Measurements from ENCODE around the gene LMBR1. TPM values are rescaled to one million over a fixed set of nuclear protein-coding genes. Genes with fewer than 3 reads are reported as not detected.
"Not testable (repeated sequence)": the region's sequence is repeated elsewhere in the genome, so short reads cannot be mapped to it uniquely, and the experiment has no call there.

LMBR1 gene
- total and polyA plus RNA-seq, 2 of the 13 experiments (the other 11 are each of a cell fraction or from before 2014, with no cell fraction given), result 20.9 to 39.6 TPM

DNA sequence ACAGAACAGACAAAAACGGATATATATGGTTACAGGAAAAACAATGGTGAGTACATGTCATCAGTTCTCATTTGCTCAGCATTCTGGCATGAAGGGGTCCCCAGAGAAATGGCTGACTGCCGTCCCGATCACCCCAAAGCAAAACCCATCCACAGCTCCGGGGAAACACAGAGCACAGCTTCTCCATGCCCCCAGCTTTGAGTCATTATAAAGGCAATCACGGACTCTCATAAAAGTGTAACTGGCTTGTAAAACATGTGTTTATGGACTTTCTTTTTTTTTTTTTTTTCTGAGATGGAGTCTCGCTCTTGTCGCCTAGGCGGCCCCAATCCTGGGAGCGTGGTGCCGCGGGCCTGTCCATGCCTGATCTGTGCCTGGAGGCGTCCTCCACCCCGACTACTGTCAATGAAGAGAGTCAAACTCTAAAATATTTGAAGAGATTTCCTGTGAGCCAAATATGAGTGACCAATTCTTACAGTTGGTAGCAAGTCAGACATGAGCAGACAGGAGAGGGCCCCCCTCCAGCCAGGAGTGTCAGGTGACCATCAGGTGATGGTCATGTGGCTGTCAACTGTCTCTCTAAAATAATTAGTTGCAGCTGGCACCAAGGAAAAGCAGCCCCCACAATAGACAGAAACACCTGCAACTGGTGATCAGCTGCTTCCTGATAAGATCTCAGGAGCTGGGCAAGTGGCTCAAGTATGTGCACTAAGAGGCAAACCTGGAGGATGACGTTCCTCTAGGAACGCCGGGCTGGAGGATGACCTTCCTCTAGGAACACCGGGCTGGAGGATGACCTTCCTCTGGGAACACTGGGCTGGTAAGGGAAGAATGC lies 34.8 kb upstream of the LMBR1 start:
- no peak overlapping the region for H3K4me2 ChIP-seq (ENCODE audit: low read depth, low read length)
- ATAC-seq, result no peak
- CTCF ChIA-PET (ENCODE audit: low intra/inter-chr PET ratio, low total read pairs), result no interaction called here

DNA sequence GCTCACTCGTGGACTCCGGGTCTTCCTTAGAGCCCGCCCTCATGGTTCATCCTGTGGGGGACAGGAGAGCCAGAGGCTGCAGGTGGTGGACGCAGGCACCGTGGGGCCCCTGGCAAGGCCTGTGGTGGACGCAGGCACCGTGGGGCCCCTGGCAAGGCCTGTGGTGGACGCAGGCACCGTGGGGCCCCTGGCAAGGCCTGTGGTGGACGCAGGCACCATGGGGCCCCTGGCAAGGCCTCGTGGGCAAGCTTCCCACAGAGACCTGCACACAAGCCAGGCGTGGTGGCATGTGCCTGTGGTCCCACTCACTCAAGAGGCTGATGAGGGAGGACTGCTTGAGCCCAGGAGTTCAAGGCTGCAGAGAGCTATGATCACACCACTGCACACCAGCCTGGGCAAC lies 32.8 kb upstream of the LMBR1 start:
- in situ Hi-C loops (cut with HindIII; ENCODE audit: extremely low pct_ligation_motif_present, low pct_unique_long_range_greater_than_20kb); FAIRE-seq: not testable (repeated sequence)

More for the DNA sequence above, 34.8 kb upstream of the LMBR1 start:
- intact Hi-C loops (cut with micrococcal nuclease; ENCODE audit: unreplicated experiment), result no loop called here
- no peaks in the 10 kb centered on the region for H3K9me3 ChIP-seq (ENCODE audit: low read length)
- no peak overlapping the region for H3K9ac ChIP-seq (ENCODE audit: insufficient read depth, low read depth, low read length)
- peaks cover 0 to 33% of the 10 kb centered on the region in 2 experiments; a peak in 3 of 5 replicates for H3K27me3 ChIP-seq (ENCODE audit: control insufficient read depth in 1 of 2, insufficient read depth in 2 of 2, low read length in 2 of 2)
- H3K4me1 ChIP-seq (ENCODE audit: insufficient read depth, low read length), result peaks cover 6% of the 10 kb centered on the region
- H3K27ac ChIP-seq (ENCODE audit: extremely low read length, insufficient read depth, low read length), result no peak overlapping the region
- H4K20me1 ChIP-seq (ENCODE audit: insufficient read depth, low read length), result no peaks in the 10 kb centered on the region
- H3K4me3 ChIP-seq (replicated peaks in 1 of 3; ENCODE audit: insufficient read depth in 1 of 3, low read depth in 2 of 3, low read length in 3 of 3), result no peak overlapping the region
- in situ Hi-C loops (cut with HindIII; ENCODE audit: extremely low pct_ligation_motif_present, low pct_unique_long_range_greater_than_20kb), result no loop called here
- H2AFZ ChIP-seq (ENCODE audit: low read length), result no peak overlapping the region
- WGBS (ENCODE audit: low lambda C conversion rate), result 56% methylated on average over 17 of the region's 17 CpGs
- no peaks in the 10 kb centered on the region for H3K79me2 ChIP-seq (ENCODE audit: insufficient read depth, low read length)
- H3K36me3 ChIP-seq (replicated peaks in 1 of 2; ENCODE audit: control insufficient read depth in 1 of 2, insufficient read depth in 2 of 2, low read length in 2 of 2), result no peaks in the 10 kb centered on the region
- no peak for TF ChIP-seq SMYD3 (CRISPR knock-in tag; IDR thresholded peaks at IDR 0.05)
- no peak for TF ChIP-seq POGZ (CRISPR knock-in tag; IDR thresholded peaks at IDR 0.05)
- no peak for TF ChIP-seq ZNF317 (CRISPR knock-in tag; IDR thresholded peaks at IDR 0.05)
- no peak for TF ChIP-seq ISX (CRISPR knock-in tag; conservative IDR thresholded peaks at IDR 0.05)
- TF ChIP-seq ZNF460 (CRISPR knock-in tag; IDR thresholded peaks at IDR 0.05; ENCODE audit: borderline replicate concordance), result no peak
- TF ChIP-seq ZNF564 (CRISPR knock-in tag; IDR thresholded peaks at IDR 0.05), result no peak
- no peak for TF ChIP-seq NKX3-1 (CRISPR knock-in tag; IDR thresholded peaks at IDR 0.05)
- no peak for TF ChIP-seq CCAR2 (optimal IDR thresholded peaks at IDR 0.05; ENCODE audit: low read depth, low read length)
- TF ChIP-seq ZNF569 (CRISPR knock-in tag; IDR thresholded peaks at IDR 0.05; ENCODE audit: borderline replicate concordance), result no peak
- TF ChIP-seq HNRNPLL (IDR thresholded peaks at IDR 0.05; ENCODE audit: low read depth, low read length, poor library complexity, severe bottlenecking), result no peak
- no peak for TF ChIP-seq ZSCAN30 (CRISPR knock-in tag; IDR thresholded peaks at IDR 0.05)
- TF ChIP-seq SSRP1 (CRISPR knock-in tag; IDR thresholded peaks at IDR 0.05), result no peak
- TF ChIP-seq KAT7 (CRISPR knock-in tag; IDR thresholded peaks at IDR 0.05; ENCODE audit: borderline replicate concordance), result no peak
- no peak for TF ChIP-seq ZZZ3 (CRISPR knock-in tag; IDR thresholded peaks at IDR 0.05; ENCODE audit: borderline replicate concordance)
- BruUV-seq (replicated peaks), result no TSS peak
- POLR2A ChIA-PET, result no interaction called here
- no peak for DNase-seq (ENCODE audit: low spot score)
- no peak for FAIRE-seq

GRCh38 chr7:156922304-156922703 lies 29.3 kb upstream of the LMBR1 start:
- ATAC-seq; BruUV-seq (replicated peaks); CTCF ChIA-PET (ENCODE audit: low intra/inter-chr PET ratio, low total read pairs); H3K79me2 ChIP-seq (ENCODE audit: insufficient read depth, low read length); H3K9ac ChIP-seq (ENCODE audit: insufficient read depth, low read depth, low read length); H3K4me3 ChIP-seq (replicated peaks in 1 of 3; ENCODE audit: insufficient read depth in 1 of 3, low read depth in 2 of 3, low read length in 3 of 3); H3K36me3 ChIP-seq (replicated peaks in 1 of 2; ENCODE audit: control insufficient read depth in 1 of 2, insufficient read depth in 2 of 2, low read length in 2 of 2); H3K4me2 ChIP-seq (ENCODE audit: low read depth, low read length); DNase-seq (ENCODE audit: low spot score); in situ Hi-C loops (cut with HindIII; ENCODE audit: extremely low pct_ligation_motif_present, low pct_unique_long_range_greater_than_20kb); POLR2A ChIA-PET; H2AFZ ChIP-seq (ENCODE audit: low read length); H3K27ac ChIP-seq (ENCODE audit: extremely low read length, insufficient read depth, low read length); intact Hi-C loops (cut with micrococcal nuclease; ENCODE audit: unreplicated experiment); FAIRE-seq; H3K9me3 ChIP-seq (ENCODE audit: low read length); H4K20me1 ChIP-seq (ENCODE audit: insufficient read depth, low read length): not testable (repeated sequence)
- WGBS (ENCODE audit: low lambda C conversion rate), result 50% methylated on average over 6 of the region's 6 CpGs
- Histone ChIP-seq H3K4me1 (ENCODE audit: insufficient read depth, low read length) (peaks cover 15% of the 10 kb centered on the region), H3K27me3 (ENCODE audit: control insufficient read depth in 1 of 2, insufficient read depth in 2 of 2, low read length in 2 of 2) (peaks cover 0 to 14% of the 10 kb centered on the region in 2 experiments; a peak in 2 of 5 replicates)

More for the DNA sequence above, 32.8 kb upstream of the LMBR1 start:
- H4K20me1 ChIP-seq (ENCODE audit: insufficient read depth, low read length); H2AFZ ChIP-seq (ENCODE audit: low read length); H3K4me2 ChIP-seq (ENCODE audit: low read depth, low read length); H3K9me3 ChIP-seq (ENCODE audit: low read length); BruUV-seq (replicated peaks); H3K4me3 ChIP-seq (replicated peaks in 1 of 3; ENCODE audit: insufficient read depth in 1 of 3, low read depth in 2 of 3, low read length in 3 of 3); DNase-seq (ENCODE audit: low spot score); ATAC-seq; H3K4me1 ChIP-seq (ENCODE audit: insufficient read depth, low read length); H3K27ac ChIP-seq (ENCODE audit: extremely low read length, insufficient read depth, low read length); H3K36me3 ChIP-seq (replicated peaks in 1 of 2; ENCODE audit: control insufficient read depth in 1 of 2, insufficient read depth in 2 of 2, low read length in 2 of 2); H3K9ac ChIP-seq (ENCODE audit: insufficient read depth, low read depth, low read length); CTCF ChIA-PET (ENCODE audit: low intra/inter-chr PET ratio, low total read pairs); intact Hi-C loops (cut with micrococcal nuclease; ENCODE audit: unreplicated experiment); H3K79me2 ChIP-seq (ENCODE audit: insufficient read depth, low read length); POLR2A ChIA-PET: not testable (repeated sequence)
- 40% methylated on average over 6 of the region's 12 CpGs for WGBS (ENCODE audit: low lambda C conversion rate)
- H3K27me3 ChIP-seq (ENCODE audit: control insufficient read depth in 1 of 2, insufficient read depth in 2 of 2, low read length in 2 of 2), result peaks cover 0 to 34% of the 10 kb centered on the region in 2 experiments; a peak in 3 of 5 replicates

All from HepG2 (cell line).